Mesendoderm (in vitro differentiated cells): ENCODE results near the gene ANKRD13D.

Experiments used
- DNase-seq: peaks from one replicate; pipeline ENCODE4 v3.0.0; 2013
- H2AK5ac ChIP-seq: 2 replicates; pipeline ENCODE4 v1.6.1; 2013; ENCODE audit warnings: low read length, inconsistent platforms
- H2BK120ac ChIP-seq: 2 replicates; pipeline ENCODE4 v1.6.1; 2013; ENCODE audit warnings: low read depth, mild to moderate bottlenecking, low read length, moderate library complexity, mixed read lengths
- H2BK15ac ChIP-seq: replicated peaks from 2 replicates; pipeline ENCODE4 v1.6.1; 2013; ENCODE audit warnings: low read depth, mild to moderate bottlenecking, moderate library complexity
- H2BK5ac ChIP-seq: 2 replicates; pipeline ENCODE4 v1.6.1; 2013; ENCODE audit warnings: low read length, inconsistent platforms
- H3K18ac ChIP-seq: 2 replicates; pipeline ENCODE4 v1.6.1; 2013; ENCODE audit warnings: mild to moderate bottlenecking, low read length, mixed read lengths
- H3K23ac ChIP-seq: one replicate; pipeline ENCODE4 v1.6.1; 2013; ENCODE audit warnings: low read length
- H3K27ac ChIP-seq: 2 replicates; pipeline ENCODE4 v1.5.1; 2013; ENCODE audit warnings: low read depth, mild to moderate bottlenecking, inconsistent platforms, low read length, moderate library complexity
- H3K27me3 ChIP-seq: 2 replicates; pipeline ENCODE4 v1.6.1; 2013; ENCODE audit warnings: low read length, control low read depth, mild to moderate bottlenecking, inconsistent platforms; ENCODE audit not compliant: insufficient read depth, poor library complexity
- H3K36me3 ChIP-seq: 2 replicates; pipeline ENCODE4 v1.6.1; 2013; ENCODE audit warnings: low read length, inconsistent platforms; ENCODE audit not compliant: control insufficient read depth, insufficient read depth
- H3K4ac ChIP-seq: one replicate; pipeline ENCODE4 v1.6.1; 2013; ENCODE audit warnings: low read depth, mild to moderate bottlenecking, low read length, moderate library complexity
- H3K4me1 ChIP-seq: 2 replicates; pipeline ENCODE4 v1.6.1; 2013; ENCODE audit warnings: low read depth, low read length, inconsistent platforms; ENCODE audit not compliant: control insufficient read depth
- H3K4me2 ChIP-seq: 2 replicates; pipeline ENCODE4 v1.6.1; 2013; ENCODE audit warnings: low read length
- H3K4me3 ChIP-seq: 2 replicates; pipeline ENCODE4 v1.5.1; 2013; ENCODE audit warnings: mild to moderate bottlenecking, low read length
- H3K56ac ChIP-seq: one replicate; pipeline ENCODE4 v1.6.1; 2013; ENCODE audit warnings: low read length
- H3K79me1 ChIP-seq: 2 replicates; pipeline ENCODE4 v1.6.1; 2013; ENCODE audit warnings: low read length, inconsistent platforms
- H3K79me2 ChIP-seq: 2 replicates; pipeline ENCODE4 v1.6.1; 2013; ENCODE audit warnings: mild to moderate bottlenecking, low read length; ENCODE audit not compliant: control insufficient read depth, insufficient read depth
- H3K9ac ChIP-seq: 2 replicates; pipeline ENCODE4 v1.6.1; 2013; ENCODE audit warnings: low read length, inconsistent platforms
- H4K5ac ChIP-seq: one replicate; pipeline ENCODE4 v1.6.1; 2013; ENCODE audit warnings: low read length
- H4K8ac ChIP-seq: one replicate; pipeline ENCODE4 v1.6.1; 2013; ENCODE audit warnings: low read depth, mild to moderate bottlenecking, control low read depth, low read length, moderate library complexity
- WGBS: extraction: QIAGEN DNeasy Blood & Tissue Kit; methylation state at CpG from one replicate; pipeline ENCODE4 v1.1.7; 2013; ENCODE audit warnings: low lambda C conversion rate, missing lambda C conversion rate; ENCODE audit not compliant: insufficient coverage; ENCODE audit errors: extremely low coverage; 5-methylcytosine and 5-hydroxymethylcytosine counted together

The ANKRD13D gene

GRCh38 chr11:67311051-67311555, 22.0 kb downstream of the ANKRD13D start:
- no peak overlapping the region for H2AK5ac ChIP-seq
- H3K27me3 ChIP-seq, result no peaks in the 10 kb centered on the region
- H3K4me2 ChIP-seq, result no peak overlapping the region
- DNase-seq, result no peak
- H4K8ac ChIP-seq, result no peak overlapping the region
- H3K18ac ChIP-seq, result no peak overlapping the region
- no peak overlapping the region for H3K27ac ChIP-seq
- no peaks in the 10 kb centered on the region for H3K36me3 ChIP-seq
- WGBS, result no CpG with 5 or more reads among the region's 18 CpGs
- no peak overlapping the region for H2BK15ac ChIP-seq
- H3K23ac ChIP-seq, result no peak overlapping the region
- no peaks in the 10 kb centered on the region for H3K79me2 ChIP-seq
- no peak overlapping the region for H3K4me3 ChIP-seq
- no peaks in the 10 kb centered on the region for H3K4me1 ChIP-seq
- H4K5ac ChIP-seq, result no peak overlapping the region
- H3K4ac ChIP-seq, result no peak overlapping the region
- no peak overlapping the region for H2BK120ac ChIP-seq
- H3K56ac ChIP-seq, result no peak overlapping the region
- H2BK5ac ChIP-seq, result no peak overlapping the region
- no peak overlapping the region for H3K9ac ChIP-seq
- H3K79me1 ChIP-seq, result no peaks in the 10 kb centered on the region

- Histone ChIP-seq H3K4ac (no peak overlapping the region), H4K8ac (no peak overlapping the region), H3K27me3 (no peaks in the 10 kb centered on the region), H3K18ac (no peak overlapping the region), H2BK120ac (no peak overlapping the region), H3K56ac (no peak overlapping the region), H3K27ac (no peak overlapping the region), H3K4me3 (no peak overlapping the region), H2BK5ac (no peak overlapping the region), H3K9ac (no peak overlapping the region), H3K79me2 (no peaks in the 10 kb centered on the region), H3K36me3 (no peaks in the 10 kb centered on the region), H3K4me2 (no peak overlapping the region), H3K23ac (no peak overlapping the region), H3K4me1 (no peaks in the 10 kb centered on the region), H2AK5ac (no peak overlapping the region), H3K79me1 (no peaks in the 10 kb centered on the region), H2BK15ac (no peak overlapping the region), H4K5ac (no peak overlapping the region)
- no peak for DNase-seq
- no CpG with 5 or more reads among the region's 15 CpGs for WGBS
Observed at GRCh38 chr11:67311556-67312082, 22.5 kb downstream of the ANKRD13D start.

GRCh38 chr11:67312187-67313021, 23.3 kb downstream of the ANKRD13D start:
- no peak overlapping the region for H3K23ac ChIP-seq
- no peak overlapping the region for H3K9ac ChIP-seq
- H4K5ac ChIP-seq, result no peak overlapping the region
- no peak overlapping the region for H2BK120ac ChIP-seq
- no peak overlapping the region for H2BK5ac ChIP-seq
- H3K4me1 ChIP-seq, result no peaks in the 10 kb centered on the region
- no peak overlapping the region for H3K4ac ChIP-seq
- no peaks in the 10 kb centered on the region for H3K79me1 ChIP-seq
- no CpG with 5 or more reads among the region's 22 CpGs for WGBS
- H3K36me3 ChIP-seq, result no peaks in the 10 kb centered on the region
- no peak overlapping the region for H2BK15ac ChIP-seq
- no peak overlapping the region for H2AK5ac ChIP-seq
- no peak overlapping the region for H3K27ac ChIP-seq
- no peaks in the 10 kb centered on the region for H3K79me2 ChIP-seq
- no peak overlapping the region for H3K56ac ChIP-seq
- no peak overlapping the region for H3K4me3 ChIP-seq
- no peak overlapping the region for H3K4me2 ChIP-seq
- no peaks in the 10 kb centered on the region for H3K27me3 ChIP-seq
- no peak overlapping the region for H3K18ac ChIP-seq
- DNase-seq, result no peak
- no peak overlapping the region for H4K8ac ChIP-seq

- Histone ChIP-seq H2AK5ac (no peak overlapping the region), H3K4me1 (peaks cover under 1% of the 10 kb centered on the region), H4K8ac (no peak overlapping the region), H3K27ac (no peak overlapping the region), H3K79me2 (no peaks in the 10 kb centered on the region), H3K4me2 (no peak overlapping the region), H2BK120ac (no peak overlapping the region), H4K5ac (no peak overlapping the region), H3K79me1 (no peaks in the 10 kb centered on the region), H3K27me3 (peaks cover 2% of the 10 kb centered on the region), H3K56ac (no peak overlapping the region), H3K36me3 (no peaks in the 10 kb centered on the region), H2BK5ac (no peak overlapping the region), H3K4ac (no peak overlapping the region), H3K18ac (no peak overlapping the region), H3K23ac (no peak overlapping the region), H3K9ac (no peak overlapping the region), H2BK15ac (no peak overlapping the region), H3K4me3 (no peak overlapping the region)
- no peak for DNase-seq
- no CpG with 5 or more reads among the region's 11 CpGs for WGBS
Observed at GRCh38 chr11:67313125-67313890, 24.2 kb downstream of the ANKRD13D start.

- Histone ChIP-seq H2BK5ac (no peak overlapping the region), H4K5ac (no peak overlapping the region), H3K4me3 (no peak overlapping the region), H3K23ac (no peak overlapping the region), H3K79me2 (no peaks in the 10 kb centered on the region), H3K9ac (no peak overlapping the region), H3K27ac (no peak overlapping the region), H3K4ac (no peak overlapping the region), H3K56ac (no peak overlapping the region), H3K18ac (no peak overlapping the region), H2BK15ac (no peak overlapping the region), H4K8ac (no peak overlapping the region), H3K4me2 (no peak overlapping the region), H2BK120ac (no peak overlapping the region), H3K79me1 (no peaks in the 10 kb centered on the region), H3K4me1 (peaks cover 2% of the 10 kb centered on the region), H3K36me3 (no peaks in the 10 kb centered on the region), H3K27me3 (peaks cover 5% of the 10 kb centered on the region), H2AK5ac (no peak overlapping the region)
- no peak for DNase-seq
- WGBS, result no CpG with 5 or more reads among the region's 2 CpGs
Observed at GRCh38 chr11:67314218-67314617, 25.1 kb downstream of the ANKRD13D start.
